GM19351 (cell line): ENCODE results near the gene ZNF385C.
"Not testable (repeated sequence)": the region's sequence is repeated elsewhere in the genome, so short reads cannot be mapped to it uniquely, and the experiment has no call there.

ENCODE experiments used
- ATAC-seq: cut with Tn5 transposase; IDR thresholded peaks from one replicate; pipeline ENCODE4 v1.9.1; 2021; ENCODE audit warnings: mild to moderate bottlenecking, moderate library complexity; ENCODE audit not compliant: unreplicated experiment

ZNF385C gene, protein sequence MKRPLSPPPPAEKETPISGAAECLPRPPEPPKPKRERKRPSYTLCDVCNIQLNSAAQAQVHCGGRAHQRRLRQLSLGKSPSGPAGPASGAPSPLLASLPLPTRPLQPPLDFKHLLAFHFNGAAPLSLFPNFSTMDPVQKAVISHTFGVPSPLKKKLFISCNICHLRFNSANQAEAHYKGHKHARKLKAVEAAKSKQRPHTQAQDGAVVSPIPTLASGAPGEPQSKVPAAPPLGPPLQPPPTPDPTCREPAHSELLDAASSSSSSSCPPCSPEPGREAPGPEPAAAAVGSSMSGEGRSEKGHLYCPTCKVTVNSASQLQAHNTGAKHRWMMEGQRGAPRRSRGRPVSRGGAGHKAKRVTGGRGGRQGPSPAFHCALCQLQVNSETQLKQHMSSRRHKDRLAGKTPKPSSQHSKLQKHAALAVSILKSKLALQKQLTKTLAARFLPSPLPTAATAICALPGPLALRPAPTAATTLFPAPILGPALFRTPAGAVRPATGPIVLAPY

DNA sequence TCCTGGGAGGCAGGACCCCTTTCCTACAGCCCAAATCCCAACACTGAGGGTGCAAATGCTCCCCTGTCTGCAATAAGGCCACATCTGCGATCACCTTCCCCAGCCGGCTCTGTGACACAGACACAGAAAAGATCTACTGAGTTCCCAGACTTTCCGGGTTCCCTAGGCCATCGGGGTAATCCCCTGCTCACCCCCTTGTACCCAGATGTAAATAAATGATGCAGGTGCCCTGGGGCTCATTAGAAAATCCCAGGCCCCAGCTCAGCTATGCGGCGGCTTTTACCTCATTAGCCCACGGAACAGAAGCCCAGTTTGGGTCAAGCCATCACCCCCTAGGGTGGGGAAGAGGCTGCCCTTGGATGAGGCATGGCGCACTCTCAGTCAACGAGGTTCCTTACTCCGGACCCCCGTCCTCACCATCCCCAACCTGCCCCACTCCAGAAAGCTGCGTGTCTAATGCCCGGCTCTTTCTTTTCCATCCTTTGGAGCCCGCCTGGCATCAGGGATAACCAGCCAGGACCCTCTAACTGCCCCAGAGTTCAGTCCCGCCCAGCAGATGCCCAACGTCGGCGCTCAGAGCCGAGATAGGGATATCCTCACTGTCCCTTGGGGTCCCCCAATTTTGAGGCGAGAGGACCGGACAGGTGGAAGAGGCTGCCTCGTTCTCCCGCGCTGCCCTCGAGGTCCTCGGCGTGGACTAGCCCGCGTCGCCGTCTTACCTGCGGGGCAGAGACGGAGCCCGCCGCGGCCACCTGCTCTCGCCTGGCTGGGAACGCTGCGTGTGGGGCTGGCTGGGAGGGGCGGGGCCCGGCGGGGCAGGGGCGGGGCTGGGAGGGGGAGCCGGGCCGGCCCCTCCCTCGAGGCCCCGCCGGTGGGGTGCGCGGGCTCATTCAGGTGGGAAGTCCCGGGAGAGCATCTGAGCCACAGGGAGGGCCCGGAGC, at the start of gene ZNF385C:
Gene ZNF385C, minus strand, starts transcription at position 783 of the 941 bp plus-strand sequence. CDS start 35,417 bp downstream, outside the sequence.
- ATAC-seq, result no peak

DNA sequence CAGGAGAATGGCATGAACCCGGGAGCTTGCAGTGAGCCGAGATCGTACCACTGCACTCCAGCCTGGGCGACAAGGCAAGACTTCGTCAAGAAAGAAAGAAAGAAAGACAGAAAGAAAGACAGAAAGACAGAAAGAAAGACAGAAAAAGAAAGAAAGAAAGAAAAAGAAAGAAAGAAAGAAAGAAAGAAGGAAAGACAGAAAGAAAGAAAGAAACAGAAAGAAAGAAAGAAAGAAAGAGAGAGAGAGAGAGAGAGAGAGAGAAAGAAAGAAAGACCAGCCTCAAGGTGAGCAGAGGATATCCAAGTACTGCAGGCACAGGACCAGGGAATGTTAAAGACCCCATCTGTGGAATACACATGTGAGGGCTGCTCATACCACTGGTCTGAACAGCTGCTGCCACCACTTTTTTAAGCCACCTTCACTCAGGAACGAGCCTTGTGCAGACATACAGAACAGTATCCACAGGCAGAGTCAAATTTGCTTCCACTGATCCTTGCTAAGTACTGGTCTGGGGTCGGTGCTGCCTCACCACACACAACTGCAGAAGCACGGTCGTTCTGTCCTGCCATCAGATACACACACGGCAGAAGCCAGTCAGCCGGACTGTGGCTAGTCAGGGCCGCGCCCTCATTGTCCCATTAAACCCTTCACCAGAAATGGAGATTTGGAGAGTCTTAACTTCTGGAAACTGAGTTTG, 48.8 kb upstream of the ZNF385C start:
- ATAC-seq, result no peak

DNA sequence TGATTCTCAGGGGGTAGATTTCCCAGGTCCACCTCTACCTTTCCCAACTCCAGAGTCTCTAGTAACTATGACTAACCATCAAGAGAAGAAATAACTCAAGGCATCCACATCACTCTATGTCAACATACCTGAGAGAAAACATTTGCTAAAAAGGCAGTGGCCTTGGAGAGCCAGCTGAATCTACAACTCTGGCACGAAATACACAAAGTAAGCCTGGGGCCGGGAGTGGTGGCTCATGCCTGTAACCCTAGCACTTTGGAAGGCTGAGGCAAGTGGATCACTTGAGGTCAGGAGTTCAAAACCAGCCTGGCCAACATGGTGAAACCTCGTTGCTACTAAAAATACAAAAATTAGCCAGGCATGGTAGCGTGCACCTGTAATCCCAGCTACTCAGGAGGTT, 44.9 kb upstream of the ZNF385C start:
- ATAC-seq, result not testable (repeated sequence)

DNA sequence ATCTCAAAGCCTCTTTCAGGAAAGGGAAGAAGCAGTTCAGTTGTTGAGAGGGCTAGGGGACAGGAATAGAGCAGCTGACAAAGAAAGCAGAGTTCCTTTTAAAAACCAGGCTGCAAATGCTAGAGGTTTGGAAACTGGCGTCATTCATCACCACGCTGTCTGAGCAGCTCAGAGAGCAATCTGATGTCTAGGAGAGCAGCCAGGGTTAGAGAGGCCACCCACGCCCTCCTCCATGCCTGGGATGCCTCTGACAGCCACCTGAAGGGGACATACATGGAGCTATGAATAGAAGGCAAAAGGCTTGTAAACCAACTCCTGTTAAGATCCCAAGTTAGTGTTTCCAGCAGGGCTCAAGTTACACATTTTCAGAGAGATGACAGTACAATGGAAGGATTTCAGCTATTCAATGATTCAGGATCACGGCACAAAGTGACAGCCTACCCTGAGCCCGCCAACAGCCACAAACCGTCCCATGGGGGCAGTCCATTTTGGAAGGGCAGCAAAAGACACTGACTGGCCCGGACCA, 44.2 kb upstream of the ZNF385C start:
- no peak for ATAC-seq

DNA sequence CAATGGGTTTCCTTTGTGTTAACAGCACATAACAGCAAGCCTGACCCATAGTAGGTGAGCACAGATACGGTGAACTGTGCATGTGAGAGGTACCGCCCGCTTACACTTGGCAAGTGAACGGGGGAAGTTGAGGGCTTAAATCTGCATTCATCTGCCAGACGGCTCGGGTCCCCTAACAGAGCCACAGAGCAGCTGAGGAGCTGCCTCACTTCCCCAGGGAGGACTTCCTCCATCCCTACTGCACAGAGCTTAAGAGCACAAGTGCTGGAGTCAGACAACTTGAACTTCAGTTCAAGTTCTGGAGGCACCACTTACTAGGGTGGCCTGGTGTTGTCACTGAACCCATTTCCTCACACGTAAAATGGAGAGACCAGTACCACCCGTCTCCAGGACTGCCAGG, 43.1 kb upstream of the ZNF385C start:
- no peak for ATAC-seq

DNA sequence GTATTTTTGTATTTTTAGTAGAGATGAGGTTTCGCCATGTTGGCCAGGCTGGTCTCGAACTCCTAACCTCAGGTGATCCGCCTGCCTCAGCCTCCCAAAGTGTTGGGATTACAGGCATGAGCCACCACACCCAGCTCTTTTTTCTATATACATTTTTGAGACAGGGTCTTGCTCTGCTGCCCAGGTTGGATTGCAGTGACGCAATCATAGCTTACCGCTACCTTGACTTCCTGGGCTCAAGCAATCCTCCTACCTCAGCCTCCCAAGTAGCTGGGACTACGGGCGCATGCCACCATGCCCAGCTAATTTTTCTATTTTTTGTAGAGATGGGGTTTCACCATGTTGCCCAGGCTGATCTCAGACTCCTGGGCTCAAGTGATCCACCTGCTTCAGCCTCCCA, 42.4 kb upstream of the ZNF385C start:
- ATAC-seq, result not testable (repeated sequence)

DNA sequence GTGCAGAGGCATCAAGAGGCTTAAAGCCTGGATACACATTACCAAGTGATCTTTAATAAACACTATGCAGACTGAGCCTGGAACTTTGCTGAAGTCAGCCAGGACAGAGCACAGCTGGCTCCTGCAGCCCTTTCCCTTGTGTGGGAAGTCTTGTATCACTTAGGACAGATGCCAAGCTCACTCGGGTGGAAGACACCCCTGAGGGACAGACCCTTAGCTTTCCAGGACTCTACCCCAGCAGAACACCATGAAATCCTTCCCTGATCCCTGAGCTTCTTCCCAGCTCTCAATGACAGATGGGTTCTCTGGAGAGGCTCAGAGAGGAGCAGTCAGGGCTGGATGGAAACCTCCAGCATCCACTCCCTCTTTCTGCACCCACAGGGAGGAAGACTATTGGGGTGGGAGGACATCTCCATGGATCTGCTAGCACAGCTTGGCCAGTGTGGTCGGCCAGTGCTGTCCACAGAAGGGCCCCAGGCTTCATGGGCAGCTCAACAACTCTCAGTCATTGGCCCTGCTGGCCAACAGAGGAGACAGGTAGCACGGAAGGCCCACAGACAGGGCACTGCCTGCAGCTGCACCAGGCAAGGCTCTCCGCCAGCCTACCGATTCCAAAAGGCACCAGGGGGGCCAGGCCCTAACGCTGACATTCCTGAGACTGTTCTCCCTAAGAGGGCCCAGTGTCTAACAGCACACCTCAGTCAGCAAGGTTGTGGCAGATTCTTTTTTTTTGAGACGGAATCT, 40.6 kb upstream of the ZNF385C start:
- ATAC-seq, result no peak

DNA sequence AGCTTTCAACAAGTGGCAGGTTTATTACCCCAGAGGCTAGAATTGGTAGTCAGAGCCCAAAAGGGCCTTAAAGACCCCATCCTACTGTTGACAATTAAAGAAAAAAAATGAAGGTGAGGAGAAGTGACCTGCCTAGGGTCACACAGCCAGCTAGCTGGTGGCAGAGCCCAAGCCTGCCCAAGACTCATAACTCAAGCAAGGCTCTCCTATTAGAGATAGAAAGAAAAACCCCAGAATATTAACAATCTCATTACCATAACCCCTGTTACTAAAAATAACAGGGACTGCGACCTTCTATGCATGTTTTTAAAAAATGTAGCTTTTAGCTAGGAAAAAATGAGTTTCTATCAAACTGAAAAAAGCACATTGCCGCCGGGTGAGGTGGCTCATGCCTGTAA, 38.4 kb upstream of the ZNF385C start:
- no peak for ATAC-seq

DNA sequence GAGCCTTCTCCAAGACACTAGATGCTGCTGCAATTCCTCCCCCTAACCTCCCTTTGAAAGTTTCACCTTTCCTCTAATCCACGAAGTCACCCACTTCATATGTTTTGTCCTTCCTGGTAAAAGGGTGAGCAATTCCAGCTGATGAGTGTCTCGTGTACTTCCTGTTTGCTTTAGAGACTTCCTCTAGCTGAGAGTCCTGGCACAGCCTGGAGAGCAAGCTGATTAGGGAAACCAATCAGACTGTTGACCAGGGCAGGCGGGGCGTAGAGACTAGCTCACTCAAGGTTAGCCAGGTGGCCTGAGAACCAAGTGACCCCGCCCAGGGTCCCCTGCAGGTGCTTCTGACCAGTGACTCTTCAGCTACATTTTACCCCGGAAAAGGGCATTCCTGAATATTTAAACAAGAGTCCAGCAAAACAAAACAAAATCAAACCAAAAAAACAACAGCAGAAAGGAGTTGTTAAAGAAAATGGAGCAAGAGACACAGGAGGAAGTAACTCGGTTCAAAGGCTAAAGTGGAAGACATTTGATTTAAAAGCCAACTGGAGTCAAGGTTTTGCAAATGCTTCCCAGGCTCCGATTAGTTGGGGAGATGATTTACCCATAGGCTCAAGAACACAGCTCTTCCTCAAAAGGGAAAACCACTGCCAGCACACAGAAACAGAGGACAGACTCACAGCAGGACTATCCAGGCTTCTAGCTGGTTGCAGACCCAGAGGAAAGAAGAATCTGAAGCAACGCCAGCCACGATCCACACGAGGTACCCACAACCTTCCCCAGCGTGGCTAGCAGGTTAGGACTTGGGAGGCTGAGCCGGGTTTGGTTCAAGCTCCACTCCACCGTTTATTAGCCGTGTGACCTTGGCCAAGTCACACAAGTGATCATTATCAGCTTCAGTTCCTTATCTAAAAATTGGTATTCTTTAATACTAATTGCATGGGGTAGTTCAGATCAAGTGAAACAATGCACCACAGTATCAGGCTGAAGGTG, 37.7 kb upstream of the ZNF385C start:
- no peak for ATAC-seq

DNA sequence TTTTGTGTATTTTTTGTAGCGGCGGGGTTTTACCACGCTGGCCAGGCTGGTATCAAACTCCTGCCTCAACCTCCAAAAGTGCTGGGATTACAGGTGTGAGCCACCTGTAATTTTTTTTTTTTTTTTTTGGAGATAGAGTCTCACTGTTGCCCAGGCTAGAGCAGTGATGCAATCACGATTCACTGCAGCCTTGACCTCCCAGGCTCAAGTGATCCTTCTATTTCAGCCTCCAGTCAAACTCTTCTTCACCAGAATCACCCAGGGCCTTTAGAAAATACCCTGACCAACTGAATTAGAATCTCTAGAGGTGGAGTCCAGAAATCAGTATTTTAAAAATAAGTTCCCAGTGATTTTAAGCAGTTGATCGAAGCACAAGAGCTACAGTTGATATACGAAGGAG, 36.9 kb upstream of the ZNF385C start:
- no peak for ATAC-seq

DNA sequence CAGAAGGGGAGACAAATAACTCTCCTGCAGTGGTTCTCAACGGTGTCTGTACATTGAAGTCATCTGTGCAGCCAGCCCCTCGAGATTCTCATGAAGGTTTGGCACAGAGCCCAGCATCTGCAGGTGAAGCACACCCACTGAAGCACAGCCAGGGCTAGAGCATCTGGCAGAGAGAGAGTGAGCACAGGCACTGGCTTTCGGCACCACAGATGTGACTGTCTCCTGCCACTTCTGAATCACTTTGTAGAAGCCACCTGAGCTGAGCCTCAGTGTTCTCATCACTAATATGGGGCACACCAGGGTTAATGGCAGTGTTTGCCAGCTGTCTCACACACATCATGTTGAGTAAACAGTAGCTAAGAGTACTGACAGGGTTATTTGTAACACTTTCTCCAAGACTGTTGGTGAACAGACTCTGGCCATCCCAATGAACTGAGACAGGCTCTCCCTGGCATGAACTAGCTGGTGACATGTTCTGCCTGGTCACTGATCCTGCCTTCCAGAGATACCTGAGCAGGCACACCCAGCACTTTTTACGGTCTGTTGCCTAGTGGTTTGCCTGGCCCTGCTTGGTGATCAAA, 35.3 kb upstream of the ZNF385C start:
- no peak for ATAC-seq

DNA sequence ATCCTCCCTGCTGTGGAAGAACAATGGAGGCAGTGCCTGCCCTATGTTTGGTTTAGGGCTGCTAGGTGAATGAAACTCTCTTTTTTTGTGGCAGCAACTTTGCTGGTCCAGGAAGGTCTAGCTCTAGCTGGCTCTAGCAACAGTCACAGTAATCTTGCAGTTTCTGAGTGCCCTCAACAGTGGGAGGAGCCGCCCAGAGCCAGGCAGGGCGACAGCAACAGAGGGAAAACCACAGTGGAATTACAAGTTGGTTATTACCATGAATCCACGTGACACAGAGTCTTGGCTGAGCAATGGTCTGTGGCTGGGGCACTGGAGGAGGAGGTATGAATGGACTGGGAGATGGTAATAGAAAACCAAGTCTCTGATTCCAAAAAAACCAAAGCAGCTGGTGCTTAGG, 34.7 kb upstream of the ZNF385C start:
- ATAC-seq, result no peak

DNA sequence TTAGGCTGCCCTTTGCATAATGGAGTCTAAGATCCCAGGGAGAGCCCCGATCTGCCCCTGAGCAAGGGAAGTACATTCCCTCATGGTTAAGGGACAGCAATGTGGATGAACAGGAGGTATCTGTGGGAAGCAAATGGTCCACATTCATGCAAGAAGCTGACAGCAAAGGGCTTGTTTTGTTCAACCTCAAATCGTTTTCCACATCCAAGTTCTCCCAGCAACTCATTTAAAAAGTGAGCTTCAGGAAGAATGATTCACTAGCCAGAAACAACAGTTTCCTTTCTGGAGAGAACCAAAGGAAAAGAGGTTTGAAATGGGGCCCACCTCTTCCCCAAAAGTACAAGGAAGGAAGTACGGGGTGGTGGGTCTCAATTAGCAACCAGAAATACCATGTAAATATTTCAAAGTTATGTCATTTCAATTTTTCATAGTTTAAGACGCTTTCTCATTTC, 33.7 kb upstream of the ZNF385C start:
- ATAC-seq, result no peak

DNA sequence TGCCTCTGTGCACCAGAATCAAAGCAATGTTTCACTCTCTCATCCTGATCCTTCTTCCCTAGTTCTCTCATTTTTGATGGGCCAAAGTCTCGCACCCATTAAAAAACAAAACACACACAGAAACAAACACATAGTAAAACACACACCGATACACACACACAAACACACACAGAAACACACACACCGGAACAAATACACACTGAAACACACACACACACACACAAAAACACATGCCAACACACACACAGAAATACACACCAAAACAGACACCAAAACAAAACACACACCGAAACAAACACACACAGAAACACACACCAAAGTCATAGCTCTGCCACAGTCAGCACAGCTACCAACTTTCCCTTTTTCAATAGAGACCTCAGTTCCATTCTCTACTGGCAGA, 33.0 kb upstream of the ZNF385C start:
- ATAC-seq, result no peak

DNA sequence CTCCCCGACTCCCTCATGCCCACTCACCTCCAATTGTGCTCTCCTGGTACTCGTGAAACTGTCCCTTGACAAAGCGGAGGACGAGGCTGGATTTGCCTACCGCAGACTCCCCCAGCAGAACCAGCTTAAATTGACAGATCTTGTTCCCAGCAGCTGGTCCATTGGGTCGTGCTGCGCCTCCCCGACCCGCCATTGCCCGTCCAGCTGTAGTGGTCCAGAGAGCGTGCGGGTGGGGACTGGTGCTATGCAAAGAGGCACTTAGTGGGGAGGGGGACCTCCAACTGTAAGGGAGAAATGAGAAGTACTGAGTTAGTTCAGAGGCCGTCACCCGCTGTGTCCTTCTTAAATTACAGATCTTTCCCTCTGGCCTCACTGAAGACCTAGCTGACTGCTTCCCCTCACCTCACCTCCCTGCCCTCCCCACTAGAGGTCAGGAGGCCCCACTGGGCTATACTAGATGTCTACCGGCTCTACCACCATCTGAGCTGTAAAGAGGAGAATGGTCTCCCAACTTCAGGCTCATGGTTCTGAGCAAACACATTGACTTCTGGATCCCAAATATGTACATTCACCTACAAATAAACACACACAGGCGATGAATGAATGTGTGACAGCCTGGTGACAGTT, 32.1 kb upstream of the ZNF385C start:
- ATAC-seq, result no peak

DNA sequence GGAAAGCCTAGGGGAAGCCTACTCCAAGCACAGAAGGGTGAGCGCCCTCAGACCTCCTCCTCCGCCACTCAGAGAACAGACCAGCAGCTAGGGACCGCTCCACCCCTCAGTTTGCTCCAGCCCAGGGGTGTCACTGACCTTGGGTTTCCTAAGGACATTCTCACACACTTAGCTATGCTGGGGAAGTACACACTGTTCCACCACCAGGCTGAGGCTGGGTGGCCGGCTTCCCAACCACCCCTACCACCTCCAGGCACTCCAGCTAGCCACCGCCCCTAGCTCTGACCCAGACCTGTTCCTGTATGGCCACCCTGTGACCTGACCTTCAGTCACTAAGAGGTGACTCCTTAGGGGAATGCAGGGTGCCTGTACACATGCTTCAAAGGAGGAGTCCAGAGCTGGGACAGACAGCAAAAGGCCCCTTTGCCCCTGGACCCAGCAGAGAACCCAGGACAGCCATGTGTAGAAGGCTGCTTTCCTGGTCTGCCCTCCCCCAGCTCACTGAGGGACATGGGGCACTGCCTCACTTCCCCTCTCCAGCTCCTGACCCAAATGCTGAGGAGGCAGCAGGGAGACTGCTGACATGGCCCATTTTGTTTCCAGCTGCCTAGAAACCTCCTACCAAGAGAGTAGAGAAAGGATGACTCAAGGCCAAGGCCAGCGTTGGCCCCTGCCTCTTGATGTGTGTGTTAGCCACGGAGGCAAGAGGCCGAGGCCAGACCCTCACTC, 31.0 kb upstream of the ZNF385C start:
- no peak for ATAC-seq

DNA sequence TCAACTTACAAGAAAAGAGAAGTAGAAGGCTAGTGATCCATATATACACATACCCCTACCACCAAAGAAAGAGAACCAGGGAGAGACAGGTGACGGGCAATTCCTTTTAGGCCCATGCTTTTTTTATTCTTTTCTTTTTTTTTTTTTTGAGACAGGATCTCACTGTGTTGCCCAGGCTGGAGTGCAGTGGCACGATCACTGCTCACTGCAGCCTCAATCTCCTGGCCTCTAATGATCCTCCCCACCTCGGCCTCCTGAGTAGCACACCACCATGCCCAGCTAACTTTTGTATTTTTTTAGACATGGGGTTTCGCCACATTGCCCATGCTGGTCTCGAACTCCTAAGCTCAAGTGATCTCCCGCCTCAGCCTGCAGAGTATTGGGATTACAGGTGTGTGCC, 29.1 kb upstream of the ZNF385C start:
- no peak for ATAC-seq
